SK-N-SH (cell line): Measurements from ENCODE around the gene IL31RA. TPM values are rescaled to one million over a fixed set of nuclear protein-coding genes. Genes with fewer than 3 reads are reported as not detected.

ENCODE experiments used
- CTCF ChIA-PET: fragments of 300-600, 350-600 bp; formaldehyde crosslinking; extraction: SDS; loops from one replicate; lab custom pipeline; 2021; lab: Yijun Ruan, JAX
- POLR2A ChIA-PET: fragments of 350-600 bp; sonication (Branson Sonifier 250); formaldehyde crosslinking; extraction: SDS; loops from one replicate; lab custom pipeline; 2020; ENCODE audit warnings: antibody characterized with exemption, inconsistent platforms; lab: Yijun Ruan, JAX
- DNase-seq: peaks from one replicate; pipeline ENCODE4 v3.0.0; 2012
- H2AFZ ChIP-seq: fragments of 200-600 bp; sonication (generic); 2 replicates; pipeline ENCODE4 v1.8.1; 2016; ENCODE audit warnings: antibody characterized with exemption, mild to moderate bottlenecking, low read depth
- H3F3A ChIP-seq: fragments of 200-600 bp; sonication (generic); replicated peaks from 2 replicates; pipeline ENCODE3; 2016; ENCODE audit warnings: antibody characterized with exemption, mild to moderate bottlenecking; ENCODE audit not compliant: insufficient read depth
- H3K27ac ChIP-seq, 2 experiments: fragments of 200-500 bp in 1 of 2; fragments of 200-600 bp in 1 of 2; sonication (Bioruptor generic) in 1 of 2; sonication (generic), shearing (Covaris generic) in 1 of 2; 2 replicates each; pipeline versions ENCODE4 v1.5.1 to v1.6.1; 2014 to 2016; ENCODE audit warnings: low read depth in 2 of 2, inconsistent platforms in 1 of 2, low read length in 1 of 2, mild to moderate bottlenecking in 1 of 2, mixed read lengths in 1 of 2
- H3K27me3 ChIP-seq: fragments of 200-600 bp; sonication (generic), shearing (Covaris generic); 2 replicates; pipeline ENCODE4 v1.6.1; 2016; ENCODE audit warnings: mixed run types; ENCODE audit not compliant: insufficient read depth
- H3K36me3 ChIP-seq, 2 experiments: fragments of 200-500 bp in 1 of 2; fragments of 200-600 bp in 1 of 2; sonication (Bioruptor generic) in 1 of 2; sonication (generic) in 1 of 2; replicated peaks in 1 of 2; 2 replicates each; pipeline versions ENCODE3 to v1.5.1; 2014 to 2016; ENCODE audit warnings: low read length in 1 of 2, mild to moderate bottlenecking in 1 of 2; ENCODE audit not compliant: insufficient read depth in 2 of 2, control insufficient read depth in 1 of 2
- H3K4me1 ChIP-seq, 2 experiments: fragments of 200-500 bp in 1 of 2; fragments of 200-600 bp in 1 of 2; sonication (Bioruptor generic) in 1 of 2; sonication (generic), shearing (Covaris generic) in 1 of 2; 2 replicates each; pipeline versions ENCODE4 v1.5.1 to v1.6.1; 2014 to 2016; ENCODE audit warnings: low read depth in 1 of 2, low read length in 1 of 2, mixed run types in 1 of 2; ENCODE audit not compliant: insufficient read depth in 2 of 2, control insufficient read depth in 1 of 2
- H3K4me2 ChIP-seq: fragments of 200-600 bp; sonication (generic), shearing (Covaris generic); 2 replicates; pipeline ENCODE4 v1.6.1; 2017; ENCODE audit warnings: mixed run types
- H3K4me3 ChIP-seq, 2 experiments: fragments of 200-500 bp in 1 of 2; fragments of 200-600 bp in 1 of 2; sonication (Bioruptor generic) in 1 of 2; sonication (generic), shearing (Covaris generic) in 1 of 2; 2 replicates each; pipeline versions ENCODE4 v1.5.1 to v1.8.1; 2014 to 2016; ENCODE audit warnings: low read depth in 2 of 2, inconsistent platforms in 1 of 2, low read length in 1 of 2, mild to moderate bottlenecking in 1 of 2, mixed read lengths in 1 of 2, moderate library complexity in 1 of 2
- H3K79me2 ChIP-seq: fragments of 200-600 bp; sonication (generic); 2 replicates; pipeline ENCODE4 v1.8.1; 2017; ENCODE audit warnings: mild to moderate bottlenecking; ENCODE audit not compliant: insufficient read depth
- H3K9ac ChIP-seq: fragments of 200-600 bp; sonication (generic); 2 replicates; pipeline ENCODE4 v1.6.1; 2017; ENCODE audit warnings: mixed run types
- H3K9me2 ChIP-seq: fragments of 200-600 bp; sonication (generic); 2 replicates; pipeline ENCODE4 v1.6.1; 2017; ENCODE audit warnings: mixed run types
- H3K9me3 ChIP-seq: fragments of 200-600 bp; sonication (generic); 2 replicates; pipeline ENCODE4 v1.6.1; 2017; ENCODE audit warnings: mixed run types, mild to moderate bottlenecking, moderate library complexity
- H4K20me1 ChIP-seq: fragments of 200-600 bp; sonication (generic); 2 replicates; pipeline ENCODE4 v1.6.1; 2017; ENCODE audit warnings: mild to moderate bottlenecking, mixed run types; ENCODE audit not compliant: insufficient read depth
- CHD2 ChIP-seq: fragments of 150-350 bp; IDR thresholded peaks from 2 replicates; pipeline ENCODE4 v1.6.1; 2018; ENCODE audit warnings: low read length; ENCODE audit not compliant: partially characterized antibody
- CTCF ChIP-seq: fragments of 200-600 bp; sonication (generic); IDR thresholded peaks from 2 replicates; pipeline ENCODE4 v1.6.1; 2017; ENCODE audit warnings: antibody characterized with exemption, mild to moderate bottlenecking, moderate library complexity
- ELF1 ChIP-seq: IDR thresholded peaks from 2 replicates; pipeline ENCODE4 v1.4.0; 2012
- FOXJ3 ChIP-seq: sonication (generic); formaldehyde crosslinking; IDR thresholded peaks from 2 replicates; pipeline ENCODE4 v1.5.1; 2020; ENCODE audit warnings: mild to moderate bottlenecking, missing genetic modification reagents
- GABPA ChIP-seq: IDR thresholded peaks from 2 replicates; pipeline ENCODE4 v1.4.0; 2012; ENCODE audit warnings: low read depth, mild to moderate bottlenecking
- IRF3 ChIP-seq: fragments of 150-350 bp; IDR thresholded peaks from 2 replicates; pipeline ENCODE4 v1.6.1; 2016; ENCODE audit warnings: mild to moderate bottlenecking, low read depth, low read length
- JUND ChIP-seq: IDR thresholded peaks from 2 replicates; pipeline ENCODE4 v1.4.0; 2012
- MAX ChIP-seq: IDR thresholded peaks from 2 replicates; pipeline ENCODE4 v1.4.0; 2012; ENCODE audit warnings: low read depth
- MEF2A ChIP-seq: IDR thresholded peaks from 2 replicates; pipeline ENCODE4 v1.4.0; 2012; ENCODE audit warnings: low read depth, borderline replicate concordance
- MXI1 ChIP-seq: IDR thresholded peaks from 2 replicates; pipeline ENCODE4 v1.6.1; 2012; ENCODE audit warnings: mild to moderate bottlenecking, low read depth, low read length, improper control_type of control experiment
- NFIC ChIP-seq: IDR thresholded peaks from 2 replicates; pipeline ENCODE4 v1.4.0; 2012; ENCODE audit warnings: borderline replicate concordance
- RCOR1 ChIP-seq: fragments of 150-350 bp; IDR thresholded peaks from 2 replicates; pipeline ENCODE4 v1.6.1; 2017; ENCODE audit warnings: antibody characterized with exemption, low read length
- REST ChIP-seq: IDR thresholded peaks from 2 replicates; pipeline ENCODE4 v1.6.1; 2012; ENCODE audit warnings: mild to moderate bottlenecking, low read depth, low read length, moderate library complexity
- SIN3A ChIP-seq: IDR thresholded peaks from 2 replicates; pipeline ENCODE4 v1.6.1; 2012; ENCODE audit warnings: low read depth, mild to moderate bottlenecking, low read length, moderate library complexity, borderline replicate concordance
- SMC3 ChIP-seq: IDR thresholded peaks from 2 replicates; pipeline ENCODE4 v1.6.1; 2012; ENCODE audit warnings: low read depth, low read length, improper control_type of control experiment
- TAF1 ChIP-seq: IDR thresholded peaks from 2 replicates; pipeline ENCODE4 v1.6.1; 2012; ENCODE audit warnings: low read depth, mild to moderate bottlenecking, low read length, moderate library complexity, borderline replicate concordance
- TCF12 ChIP-seq: IDR thresholded peaks from 2 replicates; pipeline ENCODE4 v1.4.0; 2012
- YY1 ChIP-seq: IDR thresholded peaks from 2 replicates; pipeline ENCODE4 v1.4.0; 2012; ENCODE audit warnings: low read depth, mild to moderate bottlenecking
- polyA plus RNA-seq, 3 experiments: library from polyadenylated mRNA; depleted of rRNA; stranded (reverse); fragments of >200 nt; gene quantifications; 2 replicates each; pipeline ENCODE4 v1.2.3, GENCODE V29; 2012

The IL31RA gene
- polyA plus RNA-seq, 1 of the 3 experiments (the other 2 are of a cell fraction): 0.20 TPM

- Histone ChIP-seq H3K9ac (no peak overlapping the region), H3K9me2 (no peaks in the 10 kb centered on the region), H3K27ac (no peak overlapping the region), H3K9me3 (no peaks in the 10 kb centered on the region), H3K79me2 (no peaks in the 10 kb centered on the region), H3K36me3 (no peaks in the 10 kb centered on the region), H2AFZ (no peak overlapping the region), H3K27me3 (no peaks in the 10 kb centered on the region), H3K4me3 (no peak overlapping the region), H3F3A (peaks cover 11% of the 10 kb centered on the region), H3K4me1 (peaks cover 7 to 10% of the 10 kb centered on the region in 2 experiments; a peak in 3 of 4 replicates), H3K4me2 (no peak overlapping the region), H4K20me1 (no peaks in the 10 kb centered on the region)
- ChIA-PET POLR2A (no interaction called here), CTCF (no interaction called here)
- no peak for DNase-seq
- TF ChIP-seq RCOR1: no peak
- no peak for TF ChIP-seq CHD2
- TF ChIP-seq TAF1: no peak
- no peak for TF ChIP-seq ELF1
- no peak for TF ChIP-seq TCF12
- TF ChIP-seq GABPA: no peak
- no peak for TF ChIP-seq REST
- no peak for TF ChIP-seq IRF3
- TF ChIP-seq NFIC: no peak
- TF ChIP-seq FOXJ3 (CRISPR knock-in tag): no peak
- no peak for TF ChIP-seq SMC3
- TF ChIP-seq CTCF: no peak
- TF ChIP-seq JUND: no peak
- TF ChIP-seq MEF2A: no peak
- no peak for TF ChIP-seq MAX
- no peak for TF ChIP-seq SIN3A
- no peak for TF ChIP-seq MXI1
- TF ChIP-seq YY1: no peak
Observed at GRCh38 chr5:55900776-55901175, 49.6 kb downstream of the IL31RA start.
